ENCODE data around the gene ZBTB12.

Gene ZBTB12

GRCh38 chr6:31880616-31881015, 21.3 kb downstream of the ZBTB12 start:
- DNase-seq (ENCODE audit: low read depth): no peak
- H3K4me3 ChIP-seq (ENCODE audit: low read depth, low read length): no peak overlapping the region
- TF ChIP-seq CTCF (IDR thresholded peaks at IDR 0.05; ENCODE audit: control insufficient read depth, extremely low read depth, insufficient read depth): no peak

GRCh38 chr6:31879901-31880300, 22.0 kb downstream of the ZBTB12 start:
- TF ChIP-seq CTCF (IDR thresholded peaks at IDR 0.05; ENCODE audit: control insufficient read depth, extremely low read depth, insufficient read depth): no peak
- no peak for DNase-seq (ENCODE audit: low read depth)

GRCh38 chr6:31879143-31879542, 22.7 kb downstream of the ZBTB12 start:
- peak overlapping the region; percentile 63 for H3K4me3 ChIP-seq (ENCODE audit: low read depth, low read length)
- DNase-seq (ENCODE audit: low read depth): no peak
- TF ChIP-seq CTCF (IDR thresholded peaks at IDR 0.05; ENCODE audit: control insufficient read depth, extremely low read depth, insufficient read depth): no peak

More at GRCh38 chr6:31879901-31880300, 22.0 kb downstream of the ZBTB12 start:
- H3K4me3 ChIP-seq (ENCODE audit: low read depth, low read length): no peak overlapping the region

- H3K4me3 ChIP-seq (ENCODE audit: low read depth, low read length): peak within 1 kb of the TSS; percentile 63
- no peak for TF ChIP-seq CTCF (IDR thresholded peaks at IDR 0.05; ENCODE audit: control insufficient read depth, extremely low read depth, insufficient read depth)
- DNase-seq (ENCODE audit: low read depth): no peak
Measured at GRCh38 chr6:31878726-31879125, 23.2 kb downstream of the ZBTB12 start, which contains the start of gene SLC44A4. Gene SLC44A4 (minus strand): TSS chr6:31878997. CDS start chr6:31878980, 17 bp downstream.

- TF ChIP-seq CTCF (IDR thresholded peaks at IDR 0.05; ENCODE audit: control insufficient read depth, extremely low read depth, insufficient read depth): no peak
- H3K4me3 ChIP-seq (ENCODE audit: low read depth, low read length): peak overlapping the region; percentile 63
- no peak for DNase-seq (ENCODE audit: low read depth)
Measured at GRCh38 chr6:31878222-31878621, 23.7 kb downstream of the ZBTB12 start.

- TF ChIP-seq CTCF (IDR thresholded peaks at IDR 0.05; ENCODE audit: control insufficient read depth, extremely low read depth, insufficient read depth): no peak
- DNase-seq (ENCODE audit: low read depth): peak; percentile 76
- peak overlapping the region; percentile 63 for H3K4me3 ChIP-seq (ENCODE audit: low read depth, low read length)
Measured at GRCh38 chr6:31877651-31878161, 24.2 kb downstream of the ZBTB12 start.

- peak; percentile 47 for DNase-seq (ENCODE audit: low read depth)
- peak overlapping the region; percentile 63 for H3K4me3 ChIP-seq (ENCODE audit: low read depth, low read length)
- TF ChIP-seq CTCF (IDR thresholded peaks at IDR 0.05; ENCODE audit: control insufficient read depth, extremely low read depth, insufficient read depth): no peak
Measured at GRCh38 chr6:31877125-31877650, 24.7 kb downstream of the ZBTB12 start.
